ENCODE results near the gene CDK4.

Gene CDK4

DNA sequence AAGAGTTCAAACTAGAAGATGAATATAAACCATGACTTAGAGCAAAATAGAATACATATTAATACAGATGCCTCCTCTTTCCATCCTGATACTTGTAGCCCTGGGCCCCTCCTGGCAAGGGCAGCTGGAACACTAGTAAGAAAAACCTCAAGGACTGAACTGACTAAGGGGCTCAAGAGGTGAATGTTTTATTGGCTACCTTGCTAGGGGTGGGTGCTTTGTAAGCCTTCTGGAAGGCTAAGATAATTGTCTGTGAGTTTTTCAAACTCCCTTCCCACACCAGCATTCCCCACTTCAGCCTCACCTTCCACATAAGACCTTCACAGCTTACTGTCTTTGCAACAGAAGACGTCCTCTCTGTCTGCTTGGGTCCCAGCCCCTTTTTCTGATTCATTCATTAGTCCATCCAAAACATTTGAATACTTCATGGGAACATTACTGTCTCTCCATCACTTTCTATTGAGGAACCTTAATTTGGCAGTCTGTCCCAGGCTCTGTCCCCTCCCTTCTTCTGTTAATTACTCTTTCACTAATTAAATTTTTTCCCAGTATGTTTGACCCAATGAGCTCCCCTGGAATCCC lies 1.7 kb upstream of the CDK4 start:
- H3K9me3 Mint-ChIP-seq: no peaks in the 10 kb centered on the region
- peaks cover 18% of the 10 kb centered on the region for H3K36me3 Mint-ChIP-seq
- H3K27me3 Mint-ChIP-seq: no peaks in the 10 kb centered on the region
- peaks cover 61% of the 10 kb centered on the region for H3K4me1 Mint-ChIP-seq
- peak overlapping the region; percentile 84 for H3K27ac Mint-ChIP-seq
- H3K4me3 Mint-ChIP-seq: peak overlapping the region; percentile 90

DNA sequence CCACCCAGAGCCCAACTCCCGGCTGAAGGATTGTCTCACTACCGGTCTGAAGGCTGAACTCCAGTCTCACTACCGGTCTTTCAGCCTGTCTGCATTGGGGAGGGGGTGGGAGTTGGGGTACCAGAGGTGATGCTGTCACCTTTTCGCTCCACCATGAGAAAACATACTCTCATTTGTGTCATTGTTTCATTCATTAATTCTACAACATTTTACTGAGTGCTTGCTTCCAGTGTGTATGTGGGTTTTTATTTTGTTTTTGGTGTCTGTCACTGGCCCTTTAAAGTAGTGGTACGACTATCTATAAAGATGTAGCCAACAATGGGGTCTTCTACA lies 524 bp upstream of the CDK4 start:
- peaks cover 56% of the 10 kb centered on the region for H3K4me1 Mint-ChIP-seq
- H3K36me3 Mint-ChIP-seq: peaks cover 13% of the 10 kb centered on the region
- no peaks in the 10 kb centered on the region for H3K9me3 Mint-ChIP-seq
- peak overlapping the region; percentile 94 for H3K27ac Mint-ChIP-seq
- no peaks in the 10 kb centered on the region for H3K27me3 Mint-ChIP-seq
- peak overlapping the region; percentile 95 for H3K4me3 Mint-ChIP-seq

DNA sequence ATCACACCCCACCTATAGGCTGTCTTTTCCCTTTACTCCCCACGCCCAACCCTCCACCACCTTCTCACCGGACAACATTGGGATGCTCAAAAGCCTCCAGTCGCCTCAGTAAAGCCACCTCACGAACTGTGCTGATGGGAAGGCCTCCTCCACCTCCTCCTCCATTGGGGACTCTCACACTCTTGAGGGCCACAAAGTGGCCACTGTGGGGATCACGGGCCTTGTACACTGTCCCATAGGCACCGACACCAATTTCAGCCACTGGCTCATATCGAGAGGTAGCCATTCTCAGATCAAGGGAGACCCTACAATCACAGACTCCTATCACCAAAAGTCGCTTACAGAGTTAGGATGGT lies 700 bp downstream of the CDK4 start:
- Mint-ChIP-seq H3K9me3 (no peaks in the 10 kb centered on the region), H3K27me3 (no peaks in the 10 kb centered on the region), H3K36me3 (peaks cover 18% of the 10 kb centered on the region), H3K27ac (peak overlapping the region; percentile 94), H3K4me3 (peak overlapping the region; percentile 95), H3K4me1 (peaks cover 56% of the 10 kb centered on the region)

GRCh38 chr12:57750561-57751431 lies 1.3 kb downstream of the CDK4 start:
- peaks cover 57% of the 10 kb centered on the region for H3K4me1 Mint-ChIP-seq
- no peaks in the 10 kb centered on the region for H3K27me3 Mint-ChIP-seq
- no peaks in the 10 kb centered on the region for H3K9me3 Mint-ChIP-seq
- H3K27ac Mint-ChIP-seq: peak overlapping the region; percentile 94
- peaks cover 18% of the 10 kb centered on the region for H3K36me3 Mint-ChIP-seq
- peak overlapping the region; percentile 95 for H3K4me3 Mint-ChIP-seq

GRCh38 chr12:57749061-57749460 lies 3.0 kb downstream of the CDK4 start:
- Mint-ChIP-seq H3K4me3 (no peak overlapping the region), H3K9me3 (no peaks in the 10 kb centered on the region), H3K36me3 (peaks cover 18% of the 10 kb centered on the region), H3K4me1 (peaks cover 64% of the 10 kb centered on the region), H3K27ac (peak overlapping the region; percentile 52), H3K27me3 (no peaks in the 10 kb centered on the region)

DNA sequence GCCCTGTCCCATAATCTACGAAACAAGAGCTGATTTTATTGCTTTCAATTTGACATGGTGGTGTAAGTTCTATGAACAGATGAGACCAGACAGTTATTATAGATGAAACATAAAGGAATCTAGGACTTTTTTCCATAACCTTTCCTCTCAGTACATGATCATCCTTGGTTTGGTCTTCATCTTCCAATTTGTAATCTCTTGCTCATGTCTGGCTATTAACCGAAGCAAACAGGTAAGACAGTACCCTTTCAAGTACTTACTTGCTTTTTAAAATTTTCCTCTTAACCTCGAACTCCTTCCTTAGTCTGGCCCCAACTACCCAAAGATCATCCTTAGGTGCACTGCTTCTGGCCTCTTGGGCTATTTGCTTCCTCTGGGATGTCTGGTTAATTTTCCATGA lies 6.1 kb downstream of the CDK4 start:
- Mint-ChIP-seq H3K27me3 (no peaks in the 10 kb centered on the region), H3K4me1 (peaks cover 50% of the 10 kb centered on the region), H3K4me3 (peak overlapping the region; percentile 98), H3K9me3 (no peaks in the 10 kb centered on the region), H3K27ac (peak overlapping the region; percentile 96), H3K36me3 (peaks cover 10% of the 10 kb centered on the region)

GRCh38 chr12:57745485-57745881 lies 6.6 kb downstream of the CDK4 start:
- no peaks in the 10 kb centered on the region for H3K9me3 Mint-ChIP-seq
- H3K27me3 Mint-ChIP-seq: no peaks in the 10 kb centered on the region
- peaks cover 7% of the 10 kb centered on the region for H3K36me3 Mint-ChIP-seq
- H3K4me3 Mint-ChIP-seq: peak overlapping the region; percentile 98
- peaks cover 50% of the 10 kb centered on the region for H3K4me1 Mint-ChIP-seq
- H3K27ac Mint-ChIP-seq: peak overlapping the region; percentile 96

DNA sequence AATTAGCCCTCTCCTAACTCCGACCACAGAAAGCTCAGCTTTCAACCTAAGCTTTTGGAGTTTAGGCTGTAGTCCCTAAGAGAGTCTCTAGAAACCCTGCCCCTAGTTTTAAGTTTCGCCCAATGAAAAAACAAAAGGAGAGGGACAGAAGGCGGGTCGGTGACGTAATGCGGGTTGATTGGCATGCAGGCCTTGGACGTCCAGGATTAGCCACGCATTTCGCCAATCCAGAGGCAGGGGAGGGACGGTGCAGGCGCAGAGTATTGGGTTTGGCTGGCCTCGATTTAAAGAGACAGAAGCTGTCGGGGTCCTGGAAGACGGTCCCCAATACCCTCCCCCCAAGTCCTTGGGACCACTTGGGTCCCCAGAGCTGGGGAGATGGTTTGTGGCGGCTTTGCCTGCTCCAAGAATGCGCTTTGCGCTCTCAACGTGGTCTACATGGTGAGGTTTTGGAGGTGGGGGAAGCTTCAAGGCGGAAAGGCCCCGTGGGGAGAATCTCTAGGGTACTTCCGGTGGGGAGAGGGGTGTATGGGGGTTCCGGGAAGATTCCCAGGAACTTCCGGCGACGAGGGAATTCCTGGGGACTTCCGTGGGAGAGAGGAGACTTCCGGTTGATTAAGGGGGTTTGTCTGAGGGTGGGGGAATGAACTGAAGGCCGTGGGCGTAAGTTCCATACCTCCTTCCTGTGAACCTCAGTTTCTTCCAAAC lies 7.2 kb downstream of the CDK4 start, which contains the start of gene TSPAN31:
Gene TSPAN31 (plus strand): TSS at position 263 of the 708 bp plus-strand sequence. CDS start 116 bp downstream, at position 379.
- Mint-ChIP-seq H3K4me3 (peak within 1 kb of the TSS; percentile 98), H3K4me1 (peaks cover 51% of the 10 kb centered on the region)

DNA sequence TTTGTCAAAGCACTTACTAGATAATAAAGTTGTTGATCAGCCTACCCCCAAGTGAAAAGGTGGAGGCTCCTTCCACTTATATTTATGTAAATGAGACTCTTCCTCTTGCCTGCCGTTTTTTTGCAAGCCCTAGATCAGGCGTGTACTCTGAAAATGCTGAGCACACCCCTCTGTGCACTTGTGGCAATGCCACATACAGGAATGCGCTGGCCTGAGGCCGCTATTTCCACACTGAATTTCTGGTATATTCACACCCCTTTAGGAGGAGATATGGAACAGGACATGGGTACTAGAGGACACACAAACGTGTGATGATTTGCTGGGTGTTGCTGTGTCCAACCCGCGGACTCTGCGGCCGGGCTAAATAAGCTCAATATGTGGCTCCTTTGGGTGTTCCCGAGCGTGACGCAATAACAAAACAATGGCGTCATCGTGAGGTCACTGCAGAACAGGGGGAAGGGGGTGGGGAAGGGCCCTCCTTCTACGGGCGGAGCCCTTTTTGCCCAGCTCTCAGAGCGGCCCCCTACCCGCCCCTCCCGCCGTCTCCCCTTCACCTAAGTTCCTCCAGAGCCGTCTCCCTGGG lies 7.8 kb downstream of the CDK4 start:
- H3K27ac Mint-ChIP-seq: peak overlapping the region; percentile 96
- H3K9me3 Mint-ChIP-seq: no peaks in the 10 kb centered on the region

More for the DNA sequence above, 7.2 kb downstream of the CDK4 start, which contains the start of gene TSPAN31:
- peak within 1 kb of the TSS; percentile 96 for H3K27ac Mint-ChIP-seq
- H3K27me3 Mint-ChIP-seq: no peaks in the 10 kb centered on the region
- H3K36me3 Mint-ChIP-seq: peaks cover 4% of the 10 kb centered on the region
- no peaks in the 10 kb centered on the region for H3K9me3 Mint-ChIP-seq

GRCh38 chr12:57743769-57744168 lies 8.3 kb downstream of the CDK4 start:
- peak overlapping the region; percentile 96 for H3K27ac Mint-ChIP-seq
- H3K36me3 Mint-ChIP-seq: peaks cover 4% of the 10 kb centered on the region
- no peaks in the 10 kb centered on the region for H3K9me3 Mint-ChIP-seq
- H3K4me3 Mint-ChIP-seq: peak overlapping the region; percentile 98
- H3K4me1 Mint-ChIP-seq: peaks cover 61% of the 10 kb centered on the region
- no peaks in the 10 kb centered on the region for H3K27me3 Mint-ChIP-seq

More for the DNA sequence above, 7.8 kb downstream of the CDK4 start:
- no peaks in the 10 kb centered on the region for H3K27me3 Mint-ChIP-seq
- peaks cover 56% of the 10 kb centered on the region for H3K4me1 Mint-ChIP-seq
- peaks cover 4% of the 10 kb centered on the region for H3K36me3 Mint-ChIP-seq
- H3K4me3 Mint-ChIP-seq: peak overlapping the region; percentile 98

GRCh38 chr12:57741844-57742738 lies 10.0 kb downstream of the CDK4 start:
- peaks cover 57% of the 10 kb centered on the region for H3K4me1 Mint-ChIP-seq
- H3K27me3 Mint-ChIP-seq: no peaks in the 10 kb centered on the region
- peaks cover under 1% of the 10 kb centered on the region for H3K36me3 Mint-ChIP-seq
- no peaks in the 10 kb centered on the region for H3K9me3 Mint-ChIP-seq
- peak overlapping the region; percentile 77 for H3K27ac Mint-ChIP-seq
- H3K4me3 Mint-ChIP-seq: peak overlapping the region; percentile 89

DNA sequence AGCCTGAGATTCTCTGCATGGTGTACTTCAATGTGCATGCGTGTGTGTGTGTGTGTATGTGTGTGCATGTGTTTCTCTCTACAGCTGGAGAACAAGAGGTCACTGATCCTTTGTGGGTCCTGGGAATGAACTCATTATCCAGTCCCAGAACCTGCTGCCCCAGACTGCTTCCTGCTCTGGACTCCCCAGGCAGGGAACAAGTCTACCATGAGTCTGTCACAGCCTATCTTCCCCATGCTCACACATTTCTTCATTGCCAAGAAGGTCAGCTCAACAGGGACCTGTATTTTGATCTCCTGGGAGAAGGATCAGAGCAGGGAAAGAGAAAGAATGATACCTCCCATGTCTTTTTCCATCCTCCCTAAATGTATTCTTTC lies 10.7 kb downstream of the CDK4 start:
- H3K27ac Mint-ChIP-seq: peak overlapping the region; percentile 77
- no peaks in the 10 kb centered on the region for H3K27me3 Mint-ChIP-seq
- peaks cover 59% of the 10 kb centered on the region for H3K4me1 Mint-ChIP-seq
- H3K36me3 Mint-ChIP-seq: peaks cover under 1% of the 10 kb centered on the region
- H3K9me3 Mint-ChIP-seq: no peaks in the 10 kb centered on the region
- H3K4me3 Mint-ChIP-seq: peak overlapping the region; percentile 89

DNA sequence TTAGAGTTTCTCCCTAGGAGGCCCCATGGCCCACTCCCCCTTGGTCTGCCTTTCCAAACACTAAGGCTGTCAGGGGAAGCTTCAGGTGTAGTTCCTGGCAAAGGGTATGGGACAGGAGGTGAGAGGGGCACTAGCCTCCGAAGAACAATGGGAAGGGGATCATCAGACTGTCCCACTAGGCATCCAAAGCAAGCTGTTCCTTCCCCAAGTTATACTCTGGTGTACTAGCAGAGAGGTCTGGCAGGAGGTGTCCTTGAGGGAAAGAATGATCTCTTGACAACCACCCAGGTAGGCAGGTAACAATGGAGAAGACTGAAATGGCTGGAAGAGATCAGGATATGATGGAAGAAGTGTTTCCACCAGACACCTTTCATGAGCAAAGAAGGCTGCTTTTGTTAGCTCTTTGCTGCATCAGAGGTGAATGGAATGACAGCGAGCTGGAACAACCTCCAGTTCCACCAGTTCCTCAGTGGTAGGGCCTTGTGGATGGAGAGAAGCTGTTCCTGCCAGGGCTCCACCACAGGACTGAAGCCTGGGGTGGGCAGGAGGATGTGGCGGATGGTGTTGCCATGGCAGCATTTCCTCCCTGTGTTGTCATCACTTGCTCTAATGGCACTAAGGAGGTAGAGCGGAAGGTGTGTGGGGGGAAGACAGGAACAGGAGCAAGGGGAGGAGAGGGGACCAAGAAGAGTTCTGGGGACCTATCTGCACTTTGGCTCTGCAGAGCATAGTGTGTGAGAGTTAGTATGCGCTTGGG lies 11.3 kb downstream of the CDK4 start:
- Mint-ChIP-seq H3K27ac (peak overlapping the region; percentile 77), H3K4me3 (peak overlapping the region; percentile 89), H3K27me3 (no peaks in the 10 kb centered on the region), H3K4me1 (peaks cover 57% of the 10 kb centered on the region), H3K36me3 (peaks cover 1% of the 10 kb centered on the region), H3K9me3 (no peaks in the 10 kb centered on the region)

GRCh38 chr12:57739914-57740538 lies 12.1 kb downstream of the CDK4 start:
- Mint-ChIP-seq H3K4me1 (peaks cover 54% of the 10 kb centered on the region), H3K4me3 (peak overlapping the region; percentile 54), H3K27me3 (no peaks in the 10 kb centered on the region), H3K9me3 (no peaks in the 10 kb centered on the region), H3K27ac (peak overlapping the region; percentile 51), H3K36me3 (peaks cover 1% of the 10 kb centered on the region)

All from activated naive CD4-positive, alpha-beta T cell treated with anti-CD3 and anti-CD28 coated beads, Interleukin-2, amount 50 U/mL, for 24 hours (primary cell).